DND-41 (cell line): ENCODE results near the gene TSPEAR.

ENCODE experiments used
- EZH2 ChIP-seq: IDR thresholded peaks from 3 replicates; pipeline ENCODE4 v1.6.1; 2012; ENCODE audit warnings: borderline replicate concordance, low read depth, mild to moderate bottlenecking, moderate library complexity, low read length, inconsistent platforms; ENCODE audit not compliant: severe bottlenecking
- TF ChIP-seq, protein P1 (sequence below): IDR thresholded peaks from 2 replicates; pipeline ENCODE4 v1.5.1; 2012; ENCODE audit warnings: borderline replicate concordance, low read length, moderate library complexity, mild to moderate bottlenecking; ENCODE audit not compliant: poor library complexity, severe bottlenecking; ENCODE audit errors: extremely low read depth

DNA sequence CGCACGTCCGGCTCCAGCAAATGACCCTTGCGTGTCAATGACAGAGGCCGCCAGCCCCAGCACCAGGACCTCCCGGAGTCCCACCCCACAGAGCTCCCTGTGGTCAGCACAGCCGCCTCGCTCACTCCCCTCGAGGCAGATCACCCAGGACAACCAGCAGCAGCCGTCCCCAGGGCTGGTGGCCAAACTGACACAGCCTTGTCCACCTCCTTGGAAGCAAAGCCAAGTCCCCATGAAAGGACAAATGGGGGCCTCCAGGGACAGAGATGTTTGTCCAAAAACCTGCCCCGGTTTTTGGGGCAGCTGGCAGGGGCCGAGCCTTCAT lies 72.1 kb downstream of the TSPEAR start:
- TF ChIP-seq, protein P1, sequence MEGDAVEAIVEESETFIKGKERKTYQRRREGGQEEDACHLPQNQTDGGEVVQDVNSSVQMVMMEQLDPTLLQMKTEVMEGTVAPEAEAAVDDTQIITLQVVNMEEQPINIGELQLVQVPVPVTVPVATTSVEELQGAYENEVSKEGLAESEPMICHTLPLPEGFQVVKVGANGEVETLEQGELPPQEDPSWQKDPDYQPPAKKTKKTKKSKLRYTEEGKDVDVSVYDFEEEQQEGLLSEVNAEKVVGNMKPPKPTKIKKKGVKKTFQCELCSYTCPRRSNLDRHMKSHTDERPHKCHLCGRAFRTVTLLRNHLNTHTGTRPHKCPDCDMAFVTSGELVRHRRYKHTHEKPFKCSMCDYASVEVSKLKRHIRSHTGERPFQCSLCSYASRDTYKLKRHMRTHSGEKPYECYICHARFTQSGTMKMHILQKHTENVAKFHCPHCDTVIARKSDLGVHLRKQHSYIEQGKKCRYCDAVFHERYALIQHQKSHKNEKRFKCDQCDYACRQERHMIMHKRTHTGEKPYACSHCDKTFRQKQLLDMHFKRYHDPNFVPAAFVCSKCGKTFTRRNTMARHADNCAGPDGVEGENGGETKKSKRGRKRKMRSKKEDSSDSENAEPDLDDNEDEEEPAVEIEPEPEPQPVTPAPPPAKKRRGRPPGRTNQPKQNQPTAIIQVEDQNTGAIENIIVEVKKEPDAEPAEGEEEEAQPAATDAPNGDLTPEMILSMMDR, result no peak
- no peak for TF ChIP-seq EZH2
